ENCODE data around the gene NEK10. TPM values are rescaled to one million over a fixed set of nuclear protein-coding genes. Genes with fewer than 3 reads are reported as not detected.

The NEK10 gene
- total RNA-seq, 2 experiments from 2014 or later = 0.29 to 0.58 TPM

DNA sequence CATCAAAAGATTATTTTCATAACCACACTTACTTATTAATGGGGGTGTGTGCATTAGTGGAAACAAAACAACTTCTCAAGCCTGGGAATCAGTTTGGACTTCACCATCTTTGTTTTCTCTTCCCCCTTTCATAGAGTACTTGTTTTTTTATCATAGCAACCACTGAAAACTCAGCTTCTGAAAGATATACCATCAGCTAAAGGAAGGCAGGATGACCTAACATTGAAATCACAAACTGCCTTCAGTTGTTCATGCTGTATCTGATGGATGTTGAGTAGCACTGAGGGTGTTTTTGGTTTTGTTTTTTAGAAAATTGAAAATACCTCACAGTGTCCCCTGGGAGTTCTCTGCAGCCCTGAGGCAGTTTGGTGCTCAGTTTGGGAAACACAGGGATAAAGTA lies 46.5 kb downstream of the NEK10 start:
- ChIA-PET CTCF (no interaction called here), POLR2A (no interaction called here)
- Mint-ChIP-seq H3K4me1 (ENCODE audit: low read depth) (no peaks in the 10 kb centered on the region), H3K4me3 (no peak overlapping the region), H3K9me3 (no peaks in the 10 kb centered on the region), H3K27ac (no peak overlapping the region), H3K27me3 (no peaks in the 10 kb centered on the region), H3K36me3 (ENCODE audit: low read depth) (no peaks in the 10 kb centered on the region)
- intact Hi-C loops (cut with micrococcal nuclease) = no loop called here
- no peak for DNase-seq
- TF ChIP-seq, protein P1, sequence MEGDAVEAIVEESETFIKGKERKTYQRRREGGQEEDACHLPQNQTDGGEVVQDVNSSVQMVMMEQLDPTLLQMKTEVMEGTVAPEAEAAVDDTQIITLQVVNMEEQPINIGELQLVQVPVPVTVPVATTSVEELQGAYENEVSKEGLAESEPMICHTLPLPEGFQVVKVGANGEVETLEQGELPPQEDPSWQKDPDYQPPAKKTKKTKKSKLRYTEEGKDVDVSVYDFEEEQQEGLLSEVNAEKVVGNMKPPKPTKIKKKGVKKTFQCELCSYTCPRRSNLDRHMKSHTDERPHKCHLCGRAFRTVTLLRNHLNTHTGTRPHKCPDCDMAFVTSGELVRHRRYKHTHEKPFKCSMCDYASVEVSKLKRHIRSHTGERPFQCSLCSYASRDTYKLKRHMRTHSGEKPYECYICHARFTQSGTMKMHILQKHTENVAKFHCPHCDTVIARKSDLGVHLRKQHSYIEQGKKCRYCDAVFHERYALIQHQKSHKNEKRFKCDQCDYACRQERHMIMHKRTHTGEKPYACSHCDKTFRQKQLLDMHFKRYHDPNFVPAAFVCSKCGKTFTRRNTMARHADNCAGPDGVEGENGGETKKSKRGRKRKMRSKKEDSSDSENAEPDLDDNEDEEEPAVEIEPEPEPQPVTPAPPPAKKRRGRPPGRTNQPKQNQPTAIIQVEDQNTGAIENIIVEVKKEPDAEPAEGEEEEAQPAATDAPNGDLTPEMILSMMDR (IDR thresholded peaks at IDR 0.05) = no peak
- no peak for ATAC-seq

DNA sequence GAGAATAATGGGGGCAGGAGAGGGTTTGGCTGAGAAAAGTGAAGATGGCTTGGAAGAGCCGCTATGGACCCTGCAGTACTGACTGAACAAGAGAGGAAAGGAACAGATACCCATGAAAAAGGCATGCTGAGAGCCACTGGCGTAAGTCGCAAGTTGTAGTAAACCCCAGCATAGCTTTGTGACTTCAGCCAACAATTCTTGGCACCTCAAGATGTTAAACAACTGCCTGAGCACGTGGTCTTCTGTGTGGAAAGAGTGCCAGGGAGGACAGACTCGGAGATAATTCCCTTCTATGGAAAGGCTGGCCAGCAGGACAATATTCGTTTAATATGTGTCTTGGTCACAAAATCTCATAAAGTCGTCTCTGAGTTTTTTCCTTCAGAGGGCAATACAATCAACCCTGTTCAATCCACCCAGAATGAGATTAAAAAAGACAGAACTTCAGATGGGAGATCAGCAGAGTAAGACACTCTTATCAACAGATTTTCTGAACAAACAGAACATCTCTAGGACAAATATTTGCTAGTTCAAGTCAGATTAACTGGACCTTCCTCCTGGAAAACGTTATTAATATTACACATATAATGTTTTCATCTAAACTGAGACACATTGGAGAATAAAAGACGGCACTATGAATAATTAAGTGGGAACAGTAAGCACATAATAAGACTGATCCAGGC lies 49.2 kb downstream of the NEK10 start:
- intact Hi-C loops (cut with micrococcal nuclease) = no loop called here
- TF ChIP-seq, protein P1 (IDR thresholded peaks at IDR 0.05) = no peak
- DNase-seq (no peak), ATAC-seq (no peak)
- Mint-ChIP-seq H3K27me3 (no peaks in the 10 kb centered on the region), H3K27ac (no peak overlapping the region), H3K9me3 (no peaks in the 10 kb centered on the region), H3K4me1 (ENCODE audit: low read depth) (no peaks in the 10 kb centered on the region), H3K36me3 (ENCODE audit: low read depth) (no peaks in the 10 kb centered on the region), H3K4me3 (no peak overlapping the region)
- POLR2A ChIA-PET = no interaction called here
- CTCF ChIA-PET = interaction anchor here (0.8 kb wide), 1 partner anchor 988 kb away, joined by 3 read pairs; no protein-coding TSS in a partner anchor

- intact Hi-C loops (cut with micrococcal nuclease) = no loop called here
- H3K9me3 Mint-ChIP-seq = no peaks in the 10 kb centered on the region
- no peaks in the 10 kb centered on the region for H3K36me3 Mint-ChIP-seq (ENCODE audit: low read depth)
- no peak overlapping the region for H3K27ac Mint-ChIP-seq
- TF ChIP-seq, protein P1 (IDR thresholded peaks at IDR 0.05) = no peak
- ChIA-PET CTCF (interaction anchor here (0.7 kb wide), 1 partner anchor 39 kb away, joined by 3 read pairs; no protein-coding TSS in a partner anchor), POLR2A (no interaction called here)
- H3K27me3 Mint-ChIP-seq = no peaks in the 10 kb centered on the region
- ATAC-seq (no peak), DNase-seq (no peak)
- H3K4me1 Mint-ChIP-seq (ENCODE audit: low read depth) = no peaks in the 10 kb centered on the region
- H3K4me3 Mint-ChIP-seq = no peak overlapping the region
These were observed 49.9 kb downstream of the NEK10 start for GRCh38 chr3:27319304-27319703.

DNA sequence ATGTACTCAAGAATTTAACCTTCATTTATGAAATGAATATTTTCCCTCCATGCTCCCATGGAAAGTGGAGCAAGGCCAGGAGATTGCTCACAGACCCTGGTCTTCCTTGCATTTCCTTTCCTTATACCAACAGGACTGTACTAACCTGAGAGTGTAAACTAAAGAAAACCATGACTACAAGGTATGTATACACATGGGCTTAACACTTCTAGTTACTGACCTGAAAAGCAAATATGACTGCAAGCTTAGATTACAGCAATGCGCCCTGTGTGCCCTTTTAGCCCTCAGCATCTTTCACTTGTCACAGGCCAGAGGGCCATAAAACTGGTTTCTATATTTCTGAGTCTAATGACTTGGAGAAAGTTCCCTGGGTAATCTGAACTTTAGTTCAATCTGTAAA lies 52.1 kb downstream of the NEK10 start:
- Mint-ChIP-seq H3K9me3 (no peaks in the 10 kb centered on the region), H3K4me1 (ENCODE audit: low read depth) (no peaks in the 10 kb centered on the region), H3K4me3 (no peak overlapping the region), H3K36me3 (ENCODE audit: low read depth) (no peaks in the 10 kb centered on the region), H3K27ac (no peak overlapping the region), H3K27me3 (no peaks in the 10 kb centered on the region)
- ATAC-seq (no peak), DNase-seq (no peak)
- CTCF ChIA-PET = no interaction called here
- POLR2A ChIA-PET = no interaction called here
- intact Hi-C loops (cut with micrococcal nuclease) = no loop called here
- TF ChIP-seq, protein P1 (IDR thresholded peaks at IDR 0.05) = no peak

- ATAC-seq (no peak), DNase-seq (no peak)
- TF ChIP-seq, protein P1 (IDR thresholded peaks at IDR 0.05) = no peak
- Mint-ChIP-seq H3K9me3 (no peaks in the 10 kb centered on the region), H3K36me3 (ENCODE audit: low read depth) (no peaks in the 10 kb centered on the region), H3K4me3 (no peak overlapping the region), H3K27ac (no peak overlapping the region), H3K4me1 (ENCODE audit: low read depth) (no peaks in the 10 kb centered on the region), H3K27me3 (no peaks in the 10 kb centered on the region)
- POLR2A ChIA-PET = no interaction called here
- intact Hi-C loops (cut with micrococcal nuclease) = no loop called here
- CTCF ChIA-PET = no interaction called here
These were observed 54.2 kb downstream of the NEK10 start for GRCh38 chr3:27315003-27315402.

Measured in activated CD8-positive, alpha-beta T cell treated with anti-CD3 and anti-CD28 coated beads for 36 hours (primary cell).